Right cardiac atrium (tissue), 5 donors: ENCODE results near the gene SLC25A17. TPM values are rescaled to one million over a fixed set of nuclear protein-coding genes. Genes with fewer than 3 reads are reported as not detected.
"Not testable (repeated sequence)": the region's sequence is repeated elsewhere in the genome, so short reads cannot be mapped to it uniquely, and the experiment has no call there.

ENCODE experiments used
- ATAC-seq, 2 donors: fragments of 200-7000 bp; cut with Tn5 transposase; one replicate each; pipeline versions ENCODE4 v1.8.0 to v1.9.1; 2020; ENCODE audit warnings: moderate library complexity in 2 of 2, mild to moderate bottlenecking in 1 of 2
- DNase-seq, 3 donors: peaks; one replicate each; pipeline ENCODE4 v3.0.0-alpha.2; 2020
- H3K27ac ChIP-seq: one replicate; pipeline ENCODE4 v1.5.1; 2013; ENCODE audit warnings: mild to moderate bottlenecking, low read length, control low read depth, moderate library complexity
- H3K27me3 ChIP-seq: one replicate; pipeline ENCODE4 v1.6.1; 2013; ENCODE audit not compliant: control insufficient read depth, insufficient read depth
- H3K4me1 ChIP-seq: one replicate; pipeline ENCODE4 v1.6.1; 2013; ENCODE audit warnings: low read length; ENCODE audit not compliant: control insufficient read depth, insufficient read depth
- H3K4me3 ChIP-seq: one replicate; pipeline ENCODE4 v1.5.1; 2013; ENCODE audit warnings: low read length, control low read depth
- H3K9me3 ChIP-seq: one replicate; pipeline ENCODE4 v1.6.1; 2013; ENCODE audit warnings: low read length; ENCODE audit not compliant: control insufficient read depth
- WGBS: extraction: QIAGEN DNeasy Blood & Tissue Kit; methylation state at CpG from one replicate; pipeline ENCODE4 v1.1.7; 2013; 5-methylcytosine and 5-hydroxymethylcytosine counted together
- intact Hi-C, 4 donors: fragments of 100-400 bp; cut with DNase I; formaldehyde crosslinking; loops; one replicate each; pipeline versions ENCODE4 v1.11.0 to v1.14.0; 2022 to 2023
- polyA plus RNA-seq: library from polyadenylated mRNA; stranded (reverse); fragments of 200-250 nt; gene quantifications from one replicate; pipeline ENCODE4 v1.2.3, GENCODE V29; 2013
- total RNA-seq, 4 donors: library from RNA; stranded (reverse); fragmentation: NEBNext Ultra II Directional; extraction: Animal tissue kit (Norgen Biotek cat#: 25700); gene quantifications; one replicate each; pipeline ENCODE4 v1.2.1, GENCODE V29; 2021
- donor health status: healthy with polysubstance abuse.
- donor health status: DM: no; HTN: yes; CAD: no.
- donor health status: DM: no; HTN: no; CAD: no.
- donor health status: DM: no; HTN: yes; CAD: no; lungs with severe emphysema.
- donor health status: DM: yes; HTN: yes; CAD: no.

Gene SLC25A17
- total and polyA plus RNA-seq, 5 donors, result 3.7 to 7.5 (median 4.7) TPM

GRCh38 chr22:40791241-40791640 is 27.9 kb downstream of the SLC25A17 start:
- H3K27me3 ChIP-seq, result no peaks in the 10 kb centered on the region
- H3K4me3 ChIP-seq, result no peak overlapping the region
- no peaks in the 10 kb centered on the region for H3K4me1 ChIP-seq
- ATAC-seq (no peak), DNase-seq (no peak)
- intact Hi-C loops, result no loop called here
- no peak overlapping the region for H3K27ac ChIP-seq
- no peaks in the 10 kb centered on the region for H3K9me3 ChIP-seq

- H3K9me3 ChIP-seq, result no peaks in the 10 kb centered on the region
- ATAC-seq (peak; percentile 32 to 41), DNase-seq (no peak)
- no peak overlapping the region for H3K27ac ChIP-seq
- intact Hi-C loops, result no loop called here
- no peak overlapping the region for H3K4me3 ChIP-seq
- no peaks in the 10 kb centered on the region for H3K4me1 ChIP-seq
- H3K27me3 ChIP-seq, result no peaks in the 10 kb centered on the region
- 97% methylated on average over 22 of the region's 22 CpGs for WGBS
Observed at GRCh38 chr22:40789131-40789530, 30.0 kb downstream of the SLC25A17 start.

- intact Hi-C loops, result no loop called here
- DNase-seq, result no peak
- Histone ChIP-seq H3K9me3 (no peaks in the 10 kb centered on the region), H3K27me3 (no peaks in the 10 kb centered on the region), H3K4me1 (no peaks in the 10 kb centered on the region), H3K4me3 (no peak overlapping the region), H3K27ac (no peak overlapping the region)
- no peak for ATAC-seq
- 82% methylated on average over 3 of the region's 3 CpGs for WGBS
Observed at GRCh38 chr22:40782521-40782920, 36.6 kb downstream of the SLC25A17 start.

GRCh38 chr22:40781749-40782148 is 37.4 kb downstream of the SLC25A17 start:
- H3K27me3 ChIP-seq, H3K27ac ChIP-seq, DNase-seq, H3K4me3 ChIP-seq, H3K9me3 ChIP-seq, H3K4me1 ChIP-seq, ATAC-seq, intact Hi-C loops: not testable (repeated sequence)
- WGBS, result 95% methylated on average over 14 of the region's 14 CpGs

GRCh38 chr22:40769761-40770160 is 49.4 kb downstream of the SLC25A17 start:
- Histone ChIP-seq H3K27ac (no peak overlapping the region), H3K27me3 (no peaks in the 10 kb centered on the region), H3K4me3 (no peak overlapping the region), H3K4me1 (no peaks in the 10 kb centered on the region), H3K9me3 (no peaks in the 10 kb centered on the region)
- ATAC-seq (no peak), DNase-seq (no peak)
- 80% methylated on average over 6 of the region's 6 CpGs for WGBS
- intact Hi-C loops, result no loop called here

GRCh38 chr22:40768206-40768605 is 50.9 kb downstream of the SLC25A17 start:
- Histone ChIP-seq H3K27me3 (no peaks in the 10 kb centered on the region), H3K4me1 (no peaks in the 10 kb centered on the region), H3K4me3 (no peak overlapping the region), H3K9me3 (no peaks in the 10 kb centered on the region), H3K27ac (no peak overlapping the region)
- 94% methylated on average over 1 of the region's 1 CpG for WGBS
- no peak for ATAC-seq
- no peak for DNase-seq
- intact Hi-C loops, result no loop called here

- no peaks in the 10 kb centered on the region for H3K4me1 ChIP-seq
- no peak overlapping the region for H3K27ac ChIP-seq
- H3K27me3 ChIP-seq, result no peaks in the 10 kb centered on the region
- WGBS, result 94% methylated on average over 2 of the region's 2 CpGs
- DNase-seq (no peak), ATAC-seq (no peak)
- no peaks in the 10 kb centered on the region for H3K9me3 ChIP-seq
- no peak overlapping the region for H3K4me3 ChIP-seq
- intact Hi-C loops, result no loop called here
Observed at GRCh38 chr22:40766956-40767355, 52.2 kb downstream of the SLC25A17 start.

GRCh38 chr22:40764763-40765441 is 54.2 kb downstream of the SLC25A17 start:
- Histone ChIP-seq H3K4me1 (no peaks in the 10 kb centered on the region), H3K27ac (no peak overlapping the region), H3K27me3 (no peaks in the 10 kb centered on the region), H3K9me3 (no peaks in the 10 kb centered on the region), H3K4me3 (no peak overlapping the region)
- 73% methylated on average over 6 of the region's 6 CpGs for WGBS
- DNase-seq (no peak), ATAC-seq (no peak)
- intact Hi-C loops, result loop anchor here in 1 of 4 donors (5.0 kb wide), 1 partner anchor 328 kb away; no protein-coding TSS in a partner anchor

GRCh38 chr22:40759294-40759840 is 59.8 kb downstream of the SLC25A17 start:
- 96% methylated on average over 6 of the region's 6 CpGs for WGBS
- H3K27me3 ChIP-seq, result no peaks in the 10 kb centered on the region
- ATAC-seq (no peak), DNase-seq (no peak)
- no peak overlapping the region for H3K27ac ChIP-seq
- no peaks in the 10 kb centered on the region for H3K4me1 ChIP-seq
- intact Hi-C loops, result loop anchor here in 3 of 4 donors (5.0 to 10.0 kb wide), 2 partner anchors 75 to 77 kb away; no protein-coding TSS in a partner anchor
- H3K4me3 ChIP-seq, result no peak overlapping the region
- no peaks in the 10 kb centered on the region for H3K9me3 ChIP-seq

GRCh38 chr22:40758851-40759250 is 60.3 kb downstream of the SLC25A17 start:
- 94% methylated on average over 13 of the region's 13 CpGs for WGBS
- not testable (repeated sequence) for H3K27me3 ChIP-seq, ATAC-seq, DNase-seq, H3K4me1 ChIP-seq, H3K27ac ChIP-seq, H3K9me3 ChIP-seq, H3K4me3 ChIP-seq
- intact Hi-C loops, result loop anchor here in 3 of 4 donors (5.0 to 10.0 kb wide), 2 partner anchors 74 to 77 kb away; no protein-coding TSS in a partner anchor

- intact Hi-C loops, result loop anchor here in 3 of 4 donors (5.0 to 10.0 kb wide), 2 partner anchors 74 to 76 kb away; no protein-coding TSS in a partner anchor
- ATAC-seq (no peak), DNase-seq (no peak)
- WGBS, result 95% methylated on average over 3 of the region's 3 CpGs
- Histone ChIP-seq H3K27me3 (no peaks in the 10 kb centered on the region), H3K4me3 (no peak overlapping the region), H3K4me1 (no peaks in the 10 kb centered on the region), H3K9me3 (no peaks in the 10 kb centered on the region), H3K27ac (no peak overlapping the region)
Observed at GRCh38 chr22:40758390-40758789, 60.8 kb downstream of the SLC25A17 start.
